Adipocyte (in vitro differentiated cells): Measurements from ENCODE around the gene MRTFA.
A peak's percentile ranks its signal among the peaks of the same experiment; 100 is the strongest.
"Not testable (repeated sequence)": the region's sequence is repeated elsewhere in the genome, so short reads cannot be mapped to it uniquely, and the experiment has no call there.

Experiments
- DNase-seq: peaks from one replicate; pipeline ENCODE4 v3.0.0-alpha.2; 2015; ENCODE audit warnings: low read depth
- H3K27me3 ChIP-seq: replicated peaks from 2 replicates; pipeline ENCODE4 v1.7.0; 2013; ENCODE audit warnings: mild to moderate bottlenecking, low read length, moderate library complexity; ENCODE audit not compliant: control insufficient read depth, insufficient read depth
- H3K36me3 ChIP-seq: 2 replicates; pipeline ENCODE4 v1.7.0; 2013; ENCODE audit warnings: low read length, mild to moderate bottlenecking, moderate library complexity; ENCODE audit not compliant: control insufficient read depth, insufficient read depth, severe bottlenecking
- H3K4me1 ChIP-seq: 2 replicates; pipeline ENCODE4 v1.7.0; 2013; ENCODE audit warnings: mild to moderate bottlenecking, low read length, moderate library complexity; ENCODE audit not compliant: control insufficient read depth, insufficient read depth
- H3K4me3 ChIP-seq: 2 replicates; pipeline ENCODE4 v1.7.0; 2013; ENCODE audit warnings: mild to moderate bottlenecking, low read length, moderate library complexity
- H3K9ac ChIP-seq: 2 replicates; pipeline ENCODE4 v1.7.0; 2013; ENCODE audit warnings: mild to moderate bottlenecking, low read length, moderate library complexity
- H3K9me3 ChIP-seq: 2 replicates; pipeline ENCODE4 v1.7.0; 2013; ENCODE audit warnings: mild to moderate bottlenecking, low read length, moderate library complexity; ENCODE audit not compliant: control insufficient read depth

Gene MRTFA

DNA sequence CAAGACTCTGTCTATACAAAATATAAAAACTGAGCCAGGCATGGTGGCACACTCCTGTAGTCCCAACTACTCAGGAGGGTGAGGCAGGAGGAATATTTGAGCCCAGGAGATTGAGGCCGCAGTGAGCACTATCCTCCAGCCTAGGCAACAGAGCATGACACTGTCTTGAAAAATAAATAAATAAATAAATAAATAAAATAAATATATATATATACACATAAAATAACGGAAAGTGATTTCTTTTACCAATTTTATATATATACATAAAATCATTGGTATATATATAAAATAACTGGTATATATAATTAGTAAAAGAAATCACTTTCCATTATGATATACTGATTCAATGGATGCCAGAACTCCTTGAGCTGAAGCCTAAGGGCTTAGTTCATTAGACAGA, 91.8 kb downstream of the MRTFA start:
- Histone ChIP-seq H3K36me3 (no peaks in the 10 kb centered on the region), H3K4me1 (peaks cover 22% of the 10 kb centered on the region), H3K9ac (no peak overlapping the region), H3K27me3 (no peaks in the 10 kb centered on the region), H3K4me3 (no peak overlapping the region), H3K9me3 (no peaks in the 10 kb centered on the region)
- no peak for DNase-seq

DNA sequence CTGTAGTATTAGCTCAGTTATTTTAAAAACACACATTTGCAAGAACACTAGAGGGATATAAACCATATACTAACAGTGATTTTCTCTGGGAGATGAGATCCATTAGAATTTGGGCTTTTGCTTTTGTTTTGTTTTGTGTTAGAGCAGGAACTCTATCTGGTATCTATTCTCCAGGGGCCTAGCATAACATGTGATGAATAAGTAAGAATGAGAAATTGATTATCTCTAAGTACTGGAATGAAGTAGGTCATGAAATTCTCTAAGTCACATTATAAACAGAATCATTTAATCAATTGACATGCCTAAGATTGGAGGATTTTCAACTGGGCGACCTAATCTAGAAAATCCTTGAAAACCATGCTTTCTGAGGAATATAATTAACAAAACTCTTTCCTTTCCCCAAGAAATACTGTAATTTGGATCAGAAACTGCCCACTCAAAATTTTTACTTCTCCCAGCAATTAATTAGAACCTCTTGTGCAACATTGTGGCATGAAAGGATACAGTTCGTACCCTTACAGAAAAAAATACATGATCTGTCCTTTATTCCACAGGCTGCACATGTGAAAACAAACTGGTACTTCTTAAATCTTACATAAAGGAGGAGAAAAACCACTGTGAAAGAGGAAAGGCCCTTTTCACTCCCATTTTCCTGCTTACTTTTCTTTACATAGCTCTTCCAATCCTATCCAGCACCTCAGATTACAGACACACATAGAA, 93.5 kb downstream of the MRTFA start:
- H3K36me3 ChIP-seq: no peaks in the 10 kb centered on the region
- no peaks in the 10 kb centered on the region for H3K27me3 ChIP-seq
- peak; percentile 40 for DNase-seq
- peak overlapping the region; percentile 45 for H3K4me3 ChIP-seq
- H3K9me3 ChIP-seq: no peaks in the 10 kb centered on the region
- peaks cover 27% of the 10 kb centered on the region for H3K4me1 ChIP-seq
- H3K9ac ChIP-seq: peak overlapping the region; percentile 57

DNA sequence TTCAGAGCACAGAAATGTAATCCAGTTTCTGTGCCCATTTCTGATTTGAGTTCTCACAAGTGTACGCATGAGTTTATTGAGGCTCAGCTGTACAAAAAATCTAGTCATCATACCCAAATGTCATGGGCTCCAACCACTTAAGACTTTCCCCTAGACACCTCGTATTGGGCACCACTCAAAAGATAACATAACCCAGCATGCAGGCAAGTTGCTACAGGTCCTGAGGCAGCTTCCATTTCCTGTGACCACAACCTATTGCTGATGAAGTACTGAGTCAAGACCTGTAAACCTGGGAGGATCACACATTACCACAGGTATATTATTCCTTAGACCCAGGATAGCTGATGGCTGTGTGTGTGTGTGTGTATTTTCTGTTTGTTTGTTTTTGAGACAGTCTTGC, 95.2 kb downstream of the MRTFA start:
- H3K9ac ChIP-seq: no peak overlapping the region
- no peaks in the 10 kb centered on the region for H3K36me3 ChIP-seq
- no peak for DNase-seq

GRCh38 chr22:40540265-40540664, 96.3 kb downstream of the MRTFA start:
- DNase-seq: no peak
- no peaks in the 10 kb centered on the region for H3K9me3 ChIP-seq

More for the DNA sequence above, 95.2 kb downstream of the MRTFA start:
- Histone ChIP-seq H3K4me1 (peaks cover 27% of the 10 kb centered on the region), H3K4me3 (no peak overlapping the region), H3K9me3 (no peaks in the 10 kb centered on the region), H3K27me3 (no peaks in the 10 kb centered on the region)

DNA sequence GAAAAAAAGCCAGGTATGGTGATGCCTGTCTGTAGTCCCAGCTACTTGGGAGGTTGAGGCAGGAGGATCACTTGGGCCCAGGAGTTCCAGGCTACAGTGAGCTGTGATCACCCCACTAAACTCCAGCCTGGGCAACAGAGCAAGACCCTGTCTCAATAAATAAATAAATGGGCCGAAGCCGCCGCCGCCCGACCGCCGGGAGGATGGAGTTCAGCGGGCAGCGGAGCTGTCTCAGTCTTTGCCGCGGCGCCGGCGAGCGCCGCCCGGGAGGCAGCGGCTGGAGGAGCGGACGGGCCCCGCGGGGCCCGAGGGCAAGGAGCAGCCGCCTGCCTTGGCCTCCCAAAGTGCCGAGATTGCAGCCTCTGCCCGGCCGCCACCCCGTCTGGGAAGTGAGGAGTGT, 100.4 kb downstream of the MRTFA start:
- H3K9me3 ChIP-seq, H3K27me3 ChIP-seq, H3K4me3 ChIP-seq, H3K9ac ChIP-seq, DNase-seq, H3K36me3 ChIP-seq: not testable (repeated sequence)
- H3K4me1 ChIP-seq: peaks cover 46% of the 10 kb centered on the region

More at GRCh38 chr22:40540265-40540664, 96.3 kb downstream of the MRTFA start:
- no peak overlapping the region for H3K4me3 ChIP-seq
- H3K36me3 ChIP-seq: no peaks in the 10 kb centered on the region
- peaks cover 31% of the 10 kb centered on the region for H3K4me1 ChIP-seq
- H3K27me3 ChIP-seq: no peaks in the 10 kb centered on the region
- no peak overlapping the region for H3K9ac ChIP-seq

DNA sequence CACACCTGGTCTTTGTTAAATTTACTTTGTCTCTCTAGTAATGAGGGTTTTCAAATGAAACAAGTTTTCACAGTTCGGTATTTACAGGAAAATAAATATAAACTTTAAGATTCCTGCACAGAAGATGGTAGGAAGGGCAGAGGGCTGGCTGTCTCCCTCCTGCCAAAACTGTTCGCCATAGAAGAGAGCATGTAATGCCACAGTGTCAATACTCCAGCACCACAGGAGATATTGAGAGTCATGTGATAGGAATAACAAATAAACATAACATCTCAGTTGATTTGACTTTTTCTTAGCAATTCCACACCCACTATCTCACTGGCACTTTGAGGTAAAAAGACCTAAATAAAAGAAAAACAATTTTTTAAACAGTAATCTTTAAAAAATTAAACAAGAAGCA, 100.9 kb downstream of the MRTFA start:
- Histone ChIP-seq H3K9me3 (no peaks in the 10 kb centered on the region), H3K4me3 (no peak overlapping the region), H3K36me3 (no peaks in the 10 kb centered on the region)

DNA sequence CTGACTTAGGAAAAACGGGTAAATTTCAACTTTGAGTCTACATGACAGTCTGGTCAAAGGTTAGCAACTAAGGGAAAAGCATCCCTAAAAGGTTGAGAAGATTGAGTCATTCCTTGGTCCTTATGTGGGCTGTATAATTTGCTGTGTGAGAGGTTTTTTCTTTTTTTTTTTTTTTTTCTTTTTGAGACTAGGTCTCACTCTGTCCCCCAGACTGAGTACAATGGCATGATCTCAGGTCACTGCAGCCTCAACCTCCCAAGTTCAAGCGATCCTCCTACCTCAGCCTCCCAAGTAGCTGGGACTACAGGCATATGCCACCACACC, 101.4 kb downstream of the MRTFA start:
- Histone ChIP-seq H3K36me3 (no peaks in the 10 kb centered on the region), H3K4me3 (no peak overlapping the region), H3K9ac (peak overlapping the region; percentile 74), H3K27me3 (no peaks in the 10 kb centered on the region), H3K9me3 (no peaks in the 10 kb centered on the region), H3K4me1 (peaks cover 46% of the 10 kb centered on the region)
- no peak for DNase-seq

More for the DNA sequence above, 100.9 kb downstream of the MRTFA start:
- no peak overlapping the region for H3K9ac ChIP-seq
- DNase-seq: no peak
- peaks cover 46% of the 10 kb centered on the region for H3K4me1 ChIP-seq
- no peaks in the 10 kb centered on the region for H3K27me3 ChIP-seq

DNA sequence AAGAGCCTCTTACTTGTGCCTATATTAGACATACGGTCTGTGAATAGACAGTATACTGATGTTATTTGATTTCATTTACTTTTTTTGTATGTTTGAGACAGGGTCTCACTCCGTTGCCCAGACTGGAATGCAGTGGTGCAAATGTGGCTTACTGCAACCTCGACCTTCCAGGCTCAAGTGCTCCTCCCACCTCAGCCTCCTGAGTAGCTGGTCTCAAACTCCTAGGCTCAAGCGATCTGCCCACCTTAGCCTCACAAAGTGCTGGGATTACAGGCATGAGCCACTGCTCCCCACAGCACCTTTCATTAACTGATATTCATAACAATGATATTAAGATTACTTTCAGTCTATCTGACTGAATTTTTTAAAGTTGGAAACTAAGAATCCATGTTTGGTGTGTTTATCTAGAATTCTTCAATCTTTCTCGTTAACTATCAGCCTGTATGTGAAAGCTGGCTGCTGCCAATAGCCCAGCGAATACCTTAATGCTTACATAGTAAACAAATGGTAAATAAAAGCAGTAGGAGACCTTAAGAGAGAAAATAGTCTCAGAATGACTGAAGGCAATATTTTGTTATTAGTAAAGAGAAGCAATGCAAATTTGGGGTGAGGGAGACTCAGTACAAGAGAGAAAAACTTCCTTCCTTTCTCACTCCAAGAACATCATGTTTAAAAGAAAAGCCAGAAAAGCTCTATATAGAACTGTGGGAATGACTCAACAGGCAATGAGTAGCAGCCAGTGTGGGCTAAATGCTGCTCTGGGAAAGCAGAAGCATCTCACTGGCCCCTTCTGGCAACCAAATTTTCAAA, 101.9 kb downstream of the MRTFA start:
- Histone ChIP-seq H3K9ac (peak overlapping the region; percentile 74), H3K9me3 (no peaks in the 10 kb centered on the region), H3K27me3 (no peaks in the 10 kb centered on the region), H3K4me1 (peaks cover 46% of the 10 kb centered on the region), H3K4me3 (peak overlapping the region; percentile 26), H3K36me3 (no peaks in the 10 kb centered on the region)
- DNase-seq: peak; percentile 68

DNA sequence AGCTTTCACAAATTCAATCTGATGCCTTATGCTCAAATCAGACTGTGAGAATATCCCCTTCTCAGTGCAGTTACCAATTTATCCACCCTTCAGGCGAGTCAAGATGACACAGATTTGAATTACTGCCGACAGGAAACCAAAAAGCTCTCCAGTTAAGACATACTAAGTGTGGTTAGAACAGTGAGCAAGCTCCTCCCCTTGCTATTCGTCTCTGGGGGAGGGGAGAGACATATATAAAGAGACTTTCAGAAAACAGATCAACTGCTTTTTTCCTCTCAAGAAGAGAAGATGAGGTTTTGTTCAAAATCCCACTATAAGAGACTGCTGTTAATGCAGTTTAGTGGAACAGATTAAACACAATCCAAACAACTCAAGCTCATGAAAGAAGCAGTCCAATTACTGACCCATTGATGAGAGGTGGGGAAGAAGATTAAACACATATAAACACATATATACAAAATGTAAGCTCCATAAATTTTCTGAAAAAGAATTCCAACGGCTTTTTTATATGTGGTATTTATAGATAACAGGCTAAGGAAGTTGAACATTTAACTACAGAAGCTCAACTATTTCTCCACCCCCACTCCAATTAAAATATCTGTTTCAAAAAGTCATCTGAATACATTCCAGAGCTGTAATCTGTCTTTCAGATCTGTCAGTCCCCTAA, 102.7 kb downstream of the MRTFA start:
- DNase-seq: peak; percentile 74
- no peaks in the 10 kb centered on the region for H3K36me3 ChIP-seq
- H3K9ac ChIP-seq: peak overlapping the region; percentile 74
- peak overlapping the region; percentile 75 for H3K4me3 ChIP-seq
- no peaks in the 10 kb centered on the region for H3K9me3 ChIP-seq
- H3K4me1 ChIP-seq: peaks cover 45% of the 10 kb centered on the region
- no peaks in the 10 kb centered on the region for H3K27me3 ChIP-seq

DNA sequence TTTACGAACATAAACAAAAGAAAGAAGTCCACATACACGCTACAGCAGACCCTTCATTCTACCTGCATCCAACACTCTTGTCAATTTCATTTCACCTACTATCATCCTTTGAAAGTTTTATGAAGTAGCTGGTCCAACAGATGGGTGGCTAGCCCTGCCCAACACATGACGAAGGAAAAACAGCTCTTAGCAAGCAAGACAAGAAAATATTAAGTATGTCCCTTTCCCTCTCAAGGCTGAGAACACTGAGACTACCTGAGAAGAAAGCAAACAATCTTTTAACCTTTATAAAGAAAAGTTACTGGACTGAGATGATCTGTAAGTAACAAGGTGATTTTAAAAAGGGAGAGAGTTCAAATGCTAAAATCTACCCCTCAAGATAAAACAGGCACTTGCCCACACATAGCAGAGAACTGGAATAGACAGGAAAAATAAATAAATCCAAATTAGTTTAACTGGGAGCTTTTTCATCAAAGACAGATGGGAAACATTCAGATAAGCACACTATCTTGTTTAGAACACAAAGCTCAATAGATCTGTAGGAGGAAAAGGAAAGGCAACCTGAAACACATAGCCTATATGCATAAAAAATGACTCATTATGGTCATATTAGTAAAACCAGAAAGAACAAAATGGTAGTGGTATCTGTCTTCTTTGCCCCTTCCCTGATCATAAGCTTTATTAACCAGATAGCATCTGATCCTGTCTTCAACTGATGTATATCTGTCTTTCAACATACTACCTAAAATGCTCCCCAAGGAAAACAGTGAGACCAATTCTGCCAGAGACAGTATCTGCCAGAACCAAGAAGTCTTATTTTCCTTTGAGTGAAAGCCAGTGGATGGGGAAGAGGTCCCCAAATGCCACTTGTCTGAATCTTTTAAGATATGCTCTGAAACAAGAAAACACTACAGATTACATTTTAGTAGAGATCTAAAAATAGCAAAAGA, 104.3 kb downstream of the MRTFA start:
- H3K36me3 ChIP-seq: no peaks in the 10 kb centered on the region
- H3K27me3 ChIP-seq: no peaks in the 10 kb centered on the region

More for the DNA sequence above, 104.3 kb downstream of the MRTFA start:
- Histone ChIP-seq H3K4me3 (peak overlapping the region; percentile 75), H3K9me3 (no peaks in the 10 kb centered on the region), H3K4me1 (peaks cover 49% of the 10 kb centered on the region), H3K9ac (peak overlapping the region; percentile 74)
- DNase-seq: peak; percentile 38
